HG03469 (cell line): ENCODE results near the gene ZNF433.
"Not testable (repeated sequence)": the region's sequence is repeated elsewhere in the genome, so short reads cannot be mapped to it uniquely, and the experiment has no call there.

Source experiments
- ATAC-seq: cut with Tn5 transposase; IDR thresholded peaks from one replicate; pipeline ENCODE4 v1.9.1; 2021; ENCODE audit warnings: mild to moderate bottlenecking, moderate library complexity, moderate number of reproducible peaks; ENCODE audit not compliant: unreplicated experiment

ZNF433 gene

GRCh38 chr19:11991921-11992320, 43.6 kb downstream of the ZNF433 start:
- ATAC-seq = not testable (repeated sequence)

DNA sequence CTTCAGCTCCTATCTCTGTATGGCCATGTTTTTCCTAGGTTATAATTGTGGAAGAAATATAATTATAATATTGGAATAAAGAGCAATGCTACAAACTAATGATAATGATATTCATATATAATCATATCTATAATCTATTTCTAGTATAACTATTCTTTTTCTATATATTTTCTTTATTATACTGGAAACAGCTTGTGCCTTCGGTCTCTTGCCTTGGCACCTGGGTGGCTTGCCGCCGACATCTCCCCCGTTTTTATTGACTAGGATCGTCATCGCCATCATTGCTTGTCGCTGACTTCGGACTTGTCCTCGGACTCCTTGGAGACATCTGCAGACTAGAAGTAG, 46.4 kb downstream of the ZNF433 start:
- no peak for ATAC-seq

- ATAC-seq = no peak
Measured at GRCh38 chr19:11987405-11988281, 47.8 kb downstream of the ZNF433 start.

GRCh38 chr19:11986754-11987153, 48.7 kb downstream of the ZNF433 start:
- no peak for ATAC-seq

GRCh38 chr19:11984986-11985385, 50.5 kb downstream of the ZNF433 start:
- ATAC-seq = no peak

DNA sequence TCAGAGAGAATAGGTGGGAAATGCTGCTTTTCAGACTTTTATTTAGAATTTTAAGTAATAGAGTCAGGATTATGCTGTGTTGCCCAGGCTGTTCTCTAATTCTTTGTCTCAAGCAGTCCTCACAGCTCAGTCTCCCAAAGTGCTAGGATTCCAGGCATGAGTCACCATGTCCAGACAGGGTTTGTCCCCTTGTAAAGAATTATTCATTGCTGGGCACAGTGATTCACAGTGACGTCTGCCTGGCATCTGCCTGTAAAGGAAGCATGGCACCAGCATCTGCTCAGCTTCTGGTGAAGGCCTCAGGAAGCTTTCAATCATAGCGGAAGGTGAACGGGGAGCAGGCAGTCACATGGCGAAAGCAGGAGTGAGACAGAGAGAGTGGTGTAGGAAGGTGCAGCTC, 53.0 kb downstream of the ZNF433 start:
- no peak for ATAC-seq

- ATAC-seq = no peak
Measured at GRCh38 chr19:11979527-11979926, 56.0 kb downstream of the ZNF433 start.

GRCh38 chr19:11978492-11979100, 56.9 kb downstream of the ZNF433 start:
- ATAC-seq = no peak

- no peak for ATAC-seq
Measured at GRCh38 chr19:11973019-11973810, 62.3 kb downstream of the ZNF433 start.

DNA sequence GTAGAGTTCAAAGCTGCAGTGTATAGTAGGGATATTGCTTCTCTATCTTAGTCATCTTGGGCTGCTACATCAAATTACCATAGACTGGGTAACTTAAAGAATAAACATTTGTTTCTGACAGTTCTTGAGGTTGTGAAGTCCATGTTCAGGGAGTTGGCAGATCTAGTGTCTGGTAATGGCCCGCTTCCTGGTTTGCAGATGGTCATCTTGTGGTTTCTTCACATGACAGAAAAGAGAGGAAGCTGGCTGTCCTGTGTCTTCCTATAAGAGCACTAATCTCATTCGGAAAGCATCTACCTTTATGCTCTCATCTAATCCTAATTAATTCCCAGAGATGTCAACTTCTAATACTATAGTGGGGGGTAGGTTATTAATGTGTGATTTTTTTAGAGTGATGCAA, 64.4 kb downstream of the ZNF433 start:
- ATAC-seq = no peak

- no peak for ATAC-seq
Measured at GRCh38 chr19:11970174-11970573, 65.3 kb downstream of the ZNF433 start.

DNA sequence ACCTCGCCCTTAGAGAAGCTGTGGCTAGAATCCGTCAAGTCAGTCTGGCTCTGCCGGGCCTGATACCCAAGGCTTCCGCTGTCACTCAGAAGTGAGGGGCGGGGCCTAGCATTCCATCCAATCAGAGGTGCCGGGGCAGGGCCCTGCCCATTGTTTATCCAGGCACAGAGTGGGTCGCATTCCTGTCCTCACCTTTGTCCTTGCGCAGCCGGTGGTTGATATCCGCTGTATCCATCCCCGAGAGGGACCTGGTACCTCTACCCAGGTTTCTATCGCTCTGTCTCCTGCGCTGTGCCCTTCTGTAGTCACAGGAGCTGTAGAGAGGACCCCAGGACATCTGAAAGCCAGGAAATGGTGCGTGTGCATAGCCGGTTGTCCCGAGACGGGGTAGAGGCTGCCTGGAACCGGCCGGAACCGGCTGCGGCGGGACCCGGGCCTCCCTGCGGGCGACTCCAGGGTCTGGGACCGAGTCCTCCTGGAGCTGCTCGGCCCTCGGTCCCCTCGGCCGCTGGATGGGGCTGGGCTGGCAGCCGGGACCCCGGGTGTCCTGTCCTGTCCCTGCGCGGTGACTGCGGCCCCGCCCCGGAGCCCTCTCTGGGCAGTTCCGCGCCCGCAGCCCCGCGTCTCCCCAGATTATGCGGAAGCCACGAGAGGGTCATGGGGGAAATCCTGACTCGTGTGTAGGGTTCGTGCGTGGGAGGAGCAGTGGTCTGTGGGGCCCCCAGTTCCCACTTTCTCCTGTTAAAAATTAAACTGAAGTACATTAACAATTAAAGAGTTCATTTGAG, 70.4 kb downstream of the ZNF433 start, which contains the start of gene ZNF763:
Gene ZNF763, plus strand, starts transcription at position 183 of the 788 bp plus-strand sequence. Its CDS starts 169 bp downstream, at position 352.
- ATAC-seq = peak; percentile 54
